Stimulated activated CD8-positive, alpha-beta memory T cell treated with anti-CD3 and anti-CD28 coated beads, Interleukin-4, amount 100 ng/mL, for 1 hour (primary cell): ENCODE measurements around the gene SCNN1A.
"Not testable (repeated sequence)": the region's sequence is repeated elsewhere in the genome, so short reads cannot be mapped to it uniquely, and the experiment has no call there.

Experiments used
- DNase-seq, 2 donors: peaks; one replicate each; pipeline ENCODE4 v3.0.0-alpha.2; 2020; ENCODE audit warnings: low read depth in 2 of 2, low spot score in 1 of 2

SCNN1A gene

DNA sequence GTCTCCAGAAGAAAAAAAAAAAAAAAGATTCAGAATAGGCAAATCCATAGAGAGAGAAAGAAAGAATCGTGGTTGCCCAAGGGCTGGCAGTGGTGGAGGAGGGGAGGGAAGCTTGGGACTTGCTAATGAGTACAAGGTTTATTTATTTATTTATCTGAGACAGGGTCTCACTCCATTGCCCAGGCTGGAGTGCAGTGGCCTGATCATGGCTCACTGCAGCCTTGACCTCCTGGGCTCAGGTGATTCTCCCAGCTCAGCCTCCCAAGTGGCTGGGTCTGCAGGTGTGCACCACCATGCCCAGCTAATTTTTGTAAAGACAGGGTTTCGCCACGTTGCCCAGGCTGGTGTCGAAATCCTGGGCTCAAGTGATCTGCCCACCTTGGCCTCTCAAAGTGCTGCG lies 23.7 kb downstream of the SCNN1A start:
- no peak for DNase-seq

DNA sequence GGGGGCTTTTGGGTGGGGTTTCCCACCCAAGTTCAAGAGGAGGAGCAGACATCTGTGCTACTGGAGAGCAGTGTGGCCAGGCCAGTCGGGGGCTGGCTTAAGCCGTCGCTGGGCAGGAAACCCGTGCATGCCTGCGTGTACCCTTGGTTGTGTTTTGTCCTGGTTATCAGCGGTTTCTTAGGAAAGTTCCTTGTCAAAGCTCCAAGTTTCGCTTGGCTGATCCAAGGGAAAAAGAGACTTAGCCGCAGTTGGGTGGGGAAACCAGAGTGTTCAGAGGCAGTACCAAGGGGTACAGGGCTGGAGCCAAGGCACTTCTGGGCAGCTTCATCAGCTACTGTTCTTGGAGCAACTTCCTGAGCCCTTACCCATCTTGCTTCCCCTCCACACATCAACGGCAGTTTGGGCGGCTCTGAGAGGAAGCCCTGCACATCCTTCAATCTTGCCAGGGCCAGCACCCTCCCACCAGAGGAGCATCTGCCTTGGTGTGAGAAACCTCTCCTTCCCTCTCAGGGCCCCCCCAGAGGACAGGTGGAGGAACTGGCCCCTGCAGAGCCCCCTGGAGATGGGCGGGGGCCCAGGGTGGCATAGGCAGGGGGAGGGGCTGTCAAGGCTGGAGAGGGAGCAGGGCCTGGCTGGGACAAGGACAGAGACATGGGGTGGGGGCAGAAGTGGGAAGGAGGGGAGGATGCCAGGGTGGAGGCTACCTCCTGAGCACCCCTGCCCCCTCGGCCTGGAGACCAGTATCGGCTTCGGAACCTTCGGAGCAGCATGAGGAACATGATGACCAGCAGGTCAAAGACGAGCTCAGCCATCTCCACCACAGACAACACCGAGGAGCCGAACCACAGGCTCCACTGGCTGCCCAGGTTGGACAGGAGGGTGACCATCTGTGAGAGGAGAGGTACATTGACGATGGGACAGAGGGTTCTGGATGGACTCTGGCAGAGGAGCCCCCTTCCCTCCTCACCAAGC lies 27.7 kb downstream of the SCNN1A start:
- no peak for DNase-seq

DNA sequence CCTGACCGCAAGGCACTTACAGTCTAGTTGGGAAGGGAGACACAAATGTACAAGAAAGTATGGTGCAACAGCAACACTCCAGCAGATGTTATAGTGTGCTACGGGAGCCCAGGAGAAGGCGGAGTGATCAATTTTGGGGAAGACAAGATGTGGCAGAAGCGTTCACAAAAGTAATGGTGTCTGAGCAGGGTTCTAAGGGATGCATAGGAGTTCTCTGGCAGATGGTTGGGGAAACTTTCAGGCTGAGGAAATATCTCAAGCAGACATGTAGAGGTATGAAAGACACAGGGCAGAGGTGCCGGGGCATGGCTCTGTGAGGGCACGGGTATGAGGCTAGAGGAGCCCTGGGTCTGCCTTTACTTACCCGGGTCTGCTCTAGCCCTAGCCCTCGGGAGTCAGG lies 28.4 kb downstream of the SCNN1A start:
- no peak for DNase-seq

DNA sequence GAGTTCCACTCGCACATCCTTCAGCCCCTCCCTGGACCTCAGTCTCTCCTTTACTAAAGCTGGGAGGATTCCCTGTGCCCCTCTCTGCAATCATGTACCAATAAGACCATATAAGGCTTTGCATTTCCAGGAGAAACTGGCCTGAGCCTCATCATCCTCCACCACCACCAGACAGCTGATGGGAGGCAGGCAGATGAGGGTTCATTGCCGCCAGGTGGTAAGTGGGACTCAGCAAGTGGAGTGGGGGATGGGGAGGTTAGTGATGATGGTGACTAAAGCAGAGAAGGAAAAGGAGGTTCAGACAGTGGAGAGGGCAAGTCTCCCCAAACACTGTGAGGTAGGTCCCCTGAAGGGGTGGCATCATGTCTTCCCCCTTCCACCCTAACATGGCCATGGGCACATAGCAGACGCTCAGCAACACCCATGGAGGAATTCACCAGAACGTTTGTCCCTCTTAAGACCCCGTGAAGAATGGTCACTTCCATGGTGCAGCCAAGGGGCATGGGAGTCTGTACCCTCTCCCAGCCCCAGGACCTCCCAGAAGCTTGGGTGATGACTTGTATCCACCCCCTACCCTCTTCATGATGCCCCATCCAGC lies 29.0 kb downstream of the SCNN1A start:
- no peak for DNase-seq

DNA sequence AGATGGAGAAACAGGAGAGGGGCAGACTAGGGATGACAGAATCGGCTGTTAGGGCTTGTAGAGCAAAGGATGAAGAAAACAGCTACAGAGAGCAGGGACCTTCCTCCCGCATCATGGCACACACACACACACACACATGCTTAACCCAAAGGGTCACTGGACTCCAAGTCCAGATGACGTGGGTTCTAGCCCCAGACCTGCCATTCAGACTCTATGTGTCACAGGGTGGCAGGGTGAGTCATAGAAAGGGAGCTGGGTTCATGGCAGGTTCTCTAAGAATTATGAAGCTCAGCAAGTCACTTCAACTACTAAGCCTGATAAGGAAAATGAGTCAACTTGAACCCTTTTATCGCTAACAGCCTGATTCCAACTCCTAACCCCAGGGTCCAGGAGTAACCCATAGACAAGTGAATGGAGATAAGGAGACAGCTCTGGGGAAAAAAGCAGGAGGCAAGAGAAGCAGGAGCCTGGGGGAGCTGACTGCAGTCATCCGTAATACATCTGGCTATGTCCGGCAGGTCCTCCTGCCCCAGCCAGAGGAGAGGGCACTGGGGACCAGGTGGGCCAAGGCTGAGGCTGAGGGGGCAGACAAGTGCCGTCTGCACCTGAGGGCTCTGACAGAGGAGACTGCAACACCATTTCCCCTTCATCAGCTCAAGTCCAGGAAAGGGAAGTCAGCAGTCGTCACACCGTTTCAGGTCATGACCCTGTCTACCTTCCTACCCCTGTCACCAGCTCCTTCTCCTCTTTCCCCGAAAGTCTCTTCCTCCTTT lies 29.9 kb downstream of the SCNN1A start:
- no peak for DNase-seq

DNA sequence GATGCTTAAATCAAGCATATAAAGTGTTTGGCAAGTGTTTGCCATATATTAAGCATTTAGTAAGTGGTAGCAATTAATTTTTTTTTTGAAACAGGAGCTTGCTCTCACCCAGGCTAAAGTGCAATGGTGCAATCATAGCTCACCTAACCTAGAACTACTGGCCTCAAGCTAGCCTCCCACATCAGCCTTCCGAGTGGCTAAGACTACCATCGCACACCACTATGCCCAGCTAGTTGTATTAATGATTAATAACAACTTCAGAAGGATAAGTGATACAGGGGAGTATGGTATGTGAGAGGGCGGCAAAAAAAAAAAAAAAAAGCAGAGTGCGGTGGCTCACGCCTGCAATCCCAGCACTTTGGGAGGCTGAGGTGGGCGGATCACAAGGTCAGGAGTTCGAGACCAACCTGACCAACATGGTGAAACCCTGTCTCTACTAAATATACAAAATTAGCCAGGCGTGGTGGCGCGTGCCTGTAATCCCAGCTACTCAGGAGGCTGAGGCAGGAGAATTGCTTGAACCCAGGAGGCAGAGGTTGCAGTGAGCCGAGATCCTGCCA lies 31.2 kb downstream of the SCNN1A start:
- not testable (repeated sequence) for DNase-seq

DNA sequence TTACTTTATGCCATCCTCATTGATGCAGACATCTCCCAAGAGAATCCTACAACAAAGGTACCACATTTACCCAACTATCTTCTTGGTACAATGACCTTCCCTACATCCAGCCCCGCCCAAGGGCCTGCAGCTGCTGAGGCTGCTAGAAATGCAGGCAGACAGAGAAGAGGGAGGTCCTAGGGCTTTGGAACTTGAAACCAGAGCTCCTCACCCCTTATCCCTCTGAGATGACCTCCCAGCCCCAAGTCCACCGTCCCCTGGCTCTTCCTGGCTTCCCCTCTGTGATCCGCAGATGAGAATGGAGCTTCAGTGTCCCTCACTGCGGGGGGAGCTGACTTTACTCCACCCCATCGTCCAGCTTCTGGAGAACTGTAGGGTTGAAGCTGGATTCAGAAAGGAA lies 31.8 kb downstream of the SCNN1A start:
- DNase-seq: no peak

DNA sequence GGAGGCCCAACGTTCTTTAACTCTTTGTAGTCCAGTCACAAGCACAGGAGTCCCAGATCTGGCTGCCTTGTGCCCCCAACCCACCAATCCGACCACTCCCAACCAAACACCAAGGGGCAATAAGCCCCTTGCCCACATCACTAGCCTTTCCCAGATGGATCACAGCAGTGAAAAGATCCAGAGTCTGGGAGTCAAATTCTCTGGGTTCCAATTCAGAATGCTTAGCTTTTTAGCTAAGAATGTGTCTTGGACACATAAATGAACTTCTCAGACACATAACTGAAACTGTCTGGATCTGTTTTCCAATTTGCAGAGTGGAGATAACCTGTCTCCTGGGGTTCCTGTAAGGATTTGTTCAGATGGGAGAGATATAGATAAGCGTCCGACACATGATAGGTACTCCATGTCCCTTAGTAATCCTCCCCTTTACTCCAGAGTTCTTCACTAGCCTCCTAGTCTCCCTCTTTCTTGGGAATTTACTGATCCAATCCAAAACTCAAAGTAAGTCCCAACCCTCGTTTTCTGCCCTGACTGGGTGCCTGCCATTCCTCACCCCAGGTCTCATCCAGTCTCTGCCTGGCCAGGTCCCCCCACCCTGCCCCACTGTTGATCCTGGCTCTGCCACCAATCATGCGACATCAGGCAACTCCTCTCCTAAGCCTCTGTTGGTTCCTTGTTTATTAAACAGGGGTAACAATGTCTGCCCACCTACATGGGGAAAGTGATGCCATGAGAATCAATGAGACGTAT lies 33.0 kb downstream of the SCNN1A start:
- DNase-seq: no peak

DNA sequence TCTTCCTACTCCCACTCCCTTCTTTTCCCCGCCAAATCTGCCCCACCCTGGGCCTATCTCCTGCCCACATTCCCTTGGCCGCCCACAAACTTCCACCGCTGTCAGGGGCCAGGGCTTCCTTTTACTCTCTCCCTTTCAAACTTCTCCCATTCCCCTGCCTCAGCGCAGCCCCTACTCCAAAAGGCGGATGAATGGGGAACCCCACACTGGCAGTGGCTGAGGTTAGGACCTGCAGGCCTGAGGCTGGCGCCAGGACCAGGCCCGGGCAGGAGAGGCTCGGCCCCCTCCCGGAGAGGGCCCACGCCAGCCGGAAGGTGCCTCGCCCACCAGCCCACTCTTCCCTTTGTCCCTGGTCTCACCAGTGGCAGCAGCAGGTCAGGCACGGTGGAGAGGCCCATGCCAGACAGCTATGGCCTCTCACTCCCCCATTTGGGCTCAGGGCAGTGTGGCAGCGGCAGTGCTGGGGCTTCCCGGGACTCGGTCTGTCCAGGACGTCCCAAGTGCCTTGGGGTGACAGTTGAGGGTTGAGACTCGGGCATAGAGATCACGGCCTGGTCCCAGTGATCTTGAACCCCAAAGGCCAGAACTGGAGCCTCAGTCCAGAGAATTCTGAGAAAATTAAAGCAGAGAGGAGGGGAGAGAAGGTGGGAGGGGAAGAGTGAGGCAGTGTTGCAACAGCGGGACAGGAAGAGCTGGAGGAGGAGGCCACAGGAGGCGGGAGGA lies 33.8 kb downstream of the SCNN1A start, which contains the start of gene TNFRSF1A:
Gene TNFRSF1A (minus strand): TSS at position 660 of the 723 bp plus-strand sequence. CDS start 262 bp downstream, at position 398.
- no peak for DNase-seq

DNA sequence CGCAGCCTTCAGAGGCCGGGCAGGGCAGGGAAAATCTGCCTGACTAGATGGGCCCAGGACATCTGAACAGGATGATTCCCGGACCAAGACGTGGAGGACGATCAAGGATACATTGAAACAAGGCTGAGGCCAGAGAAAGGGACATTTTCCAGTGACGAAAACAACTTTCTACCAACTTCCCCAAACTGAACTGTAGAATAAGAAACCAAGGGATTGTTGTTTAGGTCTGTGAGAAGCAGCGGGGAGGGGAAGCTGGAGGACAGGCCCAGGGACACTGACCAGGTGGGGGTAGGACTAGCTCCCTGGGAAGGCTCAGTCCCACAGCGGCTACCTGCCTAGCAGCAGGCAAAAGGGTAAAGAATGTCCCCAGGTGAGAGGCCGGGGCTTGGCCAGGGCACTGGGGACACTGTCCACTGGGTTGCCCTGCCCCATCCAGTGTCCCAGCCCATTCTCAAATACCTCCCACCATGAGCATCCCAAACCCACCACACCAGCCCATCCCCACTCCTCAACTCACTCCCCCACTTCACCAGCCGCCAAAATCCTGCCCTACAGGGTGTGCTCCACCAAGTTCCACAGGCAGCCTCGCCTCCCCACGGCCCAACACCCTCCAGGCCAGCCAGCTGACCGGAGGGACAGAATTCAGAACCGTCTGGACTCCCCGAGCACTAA lies 34.5 kb downstream of the SCNN1A start:
- DNase-seq: no peak

DNA sequence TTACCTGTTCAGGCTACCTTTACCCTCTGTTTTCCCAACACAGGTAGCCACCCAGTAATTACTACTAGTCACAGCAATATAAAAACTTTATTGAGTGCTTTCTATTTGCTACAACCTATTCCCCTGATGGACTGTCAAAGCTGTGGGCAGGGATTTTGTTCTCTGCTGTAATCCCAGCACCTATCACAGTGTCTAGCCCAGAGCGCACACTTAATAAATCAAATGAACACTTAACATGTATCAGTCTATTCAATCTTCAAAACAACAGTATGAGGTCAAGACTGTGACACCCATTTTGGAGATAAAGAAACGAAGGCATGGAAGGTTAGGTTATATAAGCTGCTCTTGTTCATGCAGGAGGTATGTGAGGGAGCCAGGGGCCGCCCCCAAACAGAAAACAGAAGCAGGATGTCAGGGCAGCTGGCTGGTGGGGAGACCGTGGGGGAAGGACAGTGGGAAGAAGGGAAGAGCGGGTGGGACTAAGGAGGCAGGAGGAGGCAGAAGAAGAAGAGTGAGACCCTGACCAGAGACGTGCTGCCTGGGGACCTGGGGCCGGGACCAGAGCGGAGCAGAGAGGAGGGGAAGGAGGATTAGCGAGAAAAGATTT lies 35.2 kb downstream of the SCNN1A start:
- DNase-seq: no peak

DNA sequence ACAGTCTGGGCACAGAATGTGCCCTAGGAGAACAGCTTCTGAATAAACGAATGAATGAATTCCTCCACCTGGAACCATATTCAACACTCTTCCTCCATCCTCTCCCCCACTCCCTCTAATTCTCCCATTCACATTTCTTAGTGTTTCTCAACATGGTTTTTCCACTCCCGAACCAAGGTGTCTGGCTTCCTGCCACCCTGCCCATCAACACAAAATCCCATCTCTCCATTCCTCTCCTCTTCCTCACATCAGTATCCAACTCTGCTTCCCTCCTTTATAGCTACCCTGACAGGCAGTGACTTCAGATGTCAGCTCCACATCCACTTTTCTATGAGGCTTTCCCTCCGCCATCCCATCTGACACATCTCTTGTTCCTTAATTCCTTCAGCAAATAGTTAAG lies 36.4 kb downstream of the SCNN1A start:
- DNase-seq: no peak

DNA sequence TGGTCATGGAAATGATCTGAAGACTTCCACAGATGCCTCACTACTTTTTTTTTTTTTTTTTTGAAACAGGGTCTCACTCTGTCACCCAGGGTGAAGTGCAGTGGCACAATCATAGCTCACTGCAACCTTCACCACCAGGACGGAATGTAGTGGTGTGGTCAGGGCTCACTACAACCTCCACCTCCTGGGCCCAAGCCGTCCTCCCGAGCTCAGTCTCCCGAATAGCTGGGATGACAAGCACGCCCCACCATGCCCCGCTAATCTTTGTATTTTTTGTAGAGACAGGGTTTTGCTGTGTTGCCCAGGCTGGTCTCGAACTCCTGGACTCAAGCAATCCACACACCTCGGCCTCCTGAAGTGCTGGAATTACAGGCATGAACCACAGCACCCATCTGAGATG lies 36.8 kb downstream of the SCNN1A start:
- not testable (repeated sequence) for DNase-seq

DNA sequence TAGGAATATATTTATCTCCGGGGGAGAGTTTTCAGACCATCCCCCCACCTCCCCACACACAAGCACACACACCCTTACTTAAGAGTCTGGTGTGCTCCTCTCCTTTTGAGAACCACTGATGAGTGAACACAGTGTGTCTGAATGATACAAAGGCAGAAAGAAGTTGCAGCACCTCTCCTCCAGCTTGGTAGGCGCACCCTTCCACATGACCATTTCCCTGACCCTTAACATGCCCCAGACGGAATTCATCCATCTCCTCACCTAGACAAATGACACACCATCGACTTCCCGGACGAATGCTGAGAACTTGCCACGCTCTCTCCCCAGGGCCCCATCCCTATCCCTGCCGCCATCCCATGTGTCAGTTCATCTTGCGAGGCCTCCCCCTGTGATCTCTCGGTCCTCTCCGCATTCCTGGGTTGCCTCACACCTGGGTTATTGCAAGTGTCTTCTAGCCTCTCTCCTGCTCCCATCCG lies 37.4 kb downstream of the SCNN1A start:
- DNase-seq: no peak

DNA sequence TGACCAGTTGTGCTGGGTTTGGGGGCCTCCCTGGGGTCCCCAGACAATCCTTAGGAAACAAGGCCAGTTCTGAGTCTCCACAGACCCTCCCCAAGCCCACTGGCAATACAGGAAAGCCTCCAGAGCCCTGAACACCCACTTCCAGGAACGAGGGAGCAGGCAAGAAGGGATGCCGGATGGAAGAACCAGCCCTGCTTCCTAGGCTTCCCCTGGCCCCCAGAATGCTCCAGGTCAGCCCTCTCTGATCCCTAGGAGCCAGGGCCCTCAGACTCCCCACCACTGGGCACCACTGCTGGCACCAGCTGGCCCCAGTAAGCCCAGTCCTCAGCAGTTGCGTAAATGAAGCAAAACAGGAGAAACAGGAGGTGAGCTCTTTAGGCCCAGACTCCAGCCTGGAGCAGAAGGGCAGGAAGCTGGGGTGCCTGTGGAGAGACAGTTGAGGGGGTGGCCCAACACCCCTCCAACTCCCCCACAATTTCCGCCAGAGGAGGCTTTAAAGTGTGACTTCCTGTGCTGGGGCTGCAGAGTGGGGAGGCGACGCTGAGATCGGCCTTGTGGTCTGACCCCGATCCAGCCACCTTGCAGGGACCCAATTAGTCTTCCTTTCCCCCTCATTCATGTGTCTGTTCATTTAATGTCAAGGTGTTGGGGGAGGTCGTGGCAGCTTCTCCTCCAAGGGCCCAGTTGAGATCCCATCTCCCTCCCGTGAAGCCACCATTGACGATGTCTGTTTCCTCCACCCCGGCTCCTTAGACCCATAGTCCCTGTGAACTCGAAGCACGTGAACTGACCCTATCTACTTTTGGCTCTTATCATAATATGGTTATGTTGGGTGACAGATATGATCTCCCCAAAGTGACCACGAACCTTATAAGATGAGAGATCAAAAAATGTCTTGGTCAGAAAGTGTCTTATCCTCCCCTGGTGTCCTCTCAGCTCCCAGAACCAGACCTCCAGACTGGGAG lies 38.2 kb downstream of the SCNN1A start:
- DNase-seq: peak in 1 of 2 donors; percentile 45

DNA sequence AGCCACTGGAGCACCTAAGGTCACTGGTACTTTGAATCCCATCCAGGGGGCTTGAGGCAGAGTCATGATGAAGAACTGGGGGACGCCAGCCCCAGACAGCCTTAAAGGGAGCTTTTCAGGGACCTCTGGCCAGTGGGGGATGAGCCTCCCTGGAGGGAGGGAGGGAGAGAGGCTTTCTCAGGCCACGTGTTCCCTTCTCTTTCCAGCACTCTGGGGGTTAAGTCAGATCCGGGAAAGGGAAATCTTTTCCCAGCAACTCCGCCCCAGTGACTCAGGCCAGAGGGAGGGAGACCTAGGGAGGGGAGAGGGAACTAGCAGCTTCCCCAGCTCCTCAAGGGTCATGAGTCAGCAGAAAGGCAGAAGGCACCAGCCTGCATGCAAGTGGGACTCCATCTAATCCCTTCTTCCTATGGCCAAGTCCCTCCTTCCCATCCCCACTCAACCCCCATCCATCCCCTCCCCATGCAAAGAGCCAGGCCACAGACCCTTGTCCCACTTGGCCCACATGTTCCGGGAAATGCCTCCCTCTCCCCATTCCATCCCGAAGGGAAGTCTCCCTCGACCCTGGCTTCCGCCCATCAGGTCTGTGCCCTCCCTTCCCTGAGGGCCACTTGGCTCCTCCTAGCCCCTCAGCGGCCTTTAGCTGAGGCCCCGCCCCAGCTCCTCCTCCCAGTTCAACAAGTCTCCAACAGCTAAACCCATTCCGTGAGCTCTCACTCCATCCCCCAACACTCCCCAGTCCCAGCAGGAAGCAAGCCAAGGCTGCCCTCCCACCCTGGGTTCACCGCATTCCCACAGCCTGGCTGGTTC lies 39.1 kb downstream of the SCNN1A start:
- DNase-seq: no peak
